Measurements from ENCODE around the gene VSIG8.

DNA sequence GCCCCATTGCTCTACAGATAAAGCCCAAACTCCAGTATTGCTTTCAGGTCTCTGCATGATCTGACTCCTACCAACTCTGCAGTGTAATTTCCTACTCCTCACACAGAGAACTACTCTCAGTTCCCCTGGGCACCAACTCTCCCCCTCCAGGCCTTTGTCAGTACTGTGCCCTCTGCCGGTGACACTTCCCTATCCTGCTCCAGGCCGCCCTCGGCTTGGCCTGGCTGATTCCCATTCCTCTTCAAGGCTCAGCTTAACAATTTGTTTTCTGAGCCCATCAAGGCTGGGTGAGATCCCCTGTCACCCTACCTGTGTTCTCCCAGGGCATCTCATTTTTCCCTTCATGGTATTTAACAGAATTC lies 33.2 kb downstream of the VSIG8 start:
- TF ChIP-seq, protein P1, sequence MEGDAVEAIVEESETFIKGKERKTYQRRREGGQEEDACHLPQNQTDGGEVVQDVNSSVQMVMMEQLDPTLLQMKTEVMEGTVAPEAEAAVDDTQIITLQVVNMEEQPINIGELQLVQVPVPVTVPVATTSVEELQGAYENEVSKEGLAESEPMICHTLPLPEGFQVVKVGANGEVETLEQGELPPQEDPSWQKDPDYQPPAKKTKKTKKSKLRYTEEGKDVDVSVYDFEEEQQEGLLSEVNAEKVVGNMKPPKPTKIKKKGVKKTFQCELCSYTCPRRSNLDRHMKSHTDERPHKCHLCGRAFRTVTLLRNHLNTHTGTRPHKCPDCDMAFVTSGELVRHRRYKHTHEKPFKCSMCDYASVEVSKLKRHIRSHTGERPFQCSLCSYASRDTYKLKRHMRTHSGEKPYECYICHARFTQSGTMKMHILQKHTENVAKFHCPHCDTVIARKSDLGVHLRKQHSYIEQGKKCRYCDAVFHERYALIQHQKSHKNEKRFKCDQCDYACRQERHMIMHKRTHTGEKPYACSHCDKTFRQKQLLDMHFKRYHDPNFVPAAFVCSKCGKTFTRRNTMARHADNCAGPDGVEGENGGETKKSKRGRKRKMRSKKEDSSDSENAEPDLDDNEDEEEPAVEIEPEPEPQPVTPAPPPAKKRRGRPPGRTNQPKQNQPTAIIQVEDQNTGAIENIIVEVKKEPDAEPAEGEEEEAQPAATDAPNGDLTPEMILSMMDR (IDR thresholded peaks at IDR 0.05) = peak in 5 of 6 experiments; percentile 14 to 38 (median 24)
- TF ChIP-seq POLR2A (IDR thresholded peaks at IDR 0.05) = no peak
